K562 (cell line): ENCODE results near the gene ZNHIT6. TPM values are rescaled to one million over a fixed set of nuclear protein-coding genes. Genes with fewer than 3 reads are reported as not detected.

ENCODE experiments used
- ATAC-seq: fragments of 200-7000 bp; cut with Tn5 transposase; 3 replicates; pipeline ENCODE4 v1.9.1; 2020; ENCODE audit warnings: moderate library complexity
- BruUV-seq: library from RNA; stranded (reverse); fragments of 400-500 nt; replicated peaks from 2 replicates; lab custom pipeline; 2021; lab: Mats Ljungman, UMichigan
- CTCF ChIA-PET: fragments of 300-600 bp; formaldehyde crosslinking; extraction: SDS; loops from one replicate; lab custom pipeline; 2021; ENCODE audit warnings: low intra/inter-chr PET ratio; lab: Yijun Ruan, JAX
- POLR2A ChIA-PET: fragments of 300-600, 350-650 bp; sonication (Branson Sonifier 250); formaldehyde crosslinking; extraction: SDS; loops from one replicate; lab custom pipeline; 2021; ENCODE audit warnings: antibody characterized with exemption, inconsistent platforms; lab: Yijun Ruan, JAX
- DNase-seq, 4 experiments: peaks; one replicate each; pipeline versions ENCODE4 v3.0.0 to v3.0.0-alpha.2; 2011 to 2018; ENCODE audit warnings: low spot score in 3 of 4, mixed read lengths in 3 of 4; ENCODE audit errors: extremely low read depth in 1 of 4
- FAIRE-seq: peaks from 2 replicates; lab custom pipeline; 2011; peaks lifted over from hg19 to GRCh38; lab: Jason Lieb, UNC
- H2AFZ ChIP-seq: 2 replicates; pipeline ENCODE4 v1.6.0; 2011; ENCODE audit warnings: low read depth, low read length, control low read depth, inconsistent platforms
- H3K27ac ChIP-seq: fragments of 200-600 bp; 3 replicates; pipeline ENCODE4 v1.8.0; 2011; ENCODE audit warnings: low read depth, mild to moderate bottlenecking, control low read depth, inconsistent platforms, low read length, moderate library complexity, mixed read lengths; ENCODE audit errors: extremely low read depth
- H3K27me3 ChIP-seq, 2 experiments: fragments of 300-600 bp in 1 of 2; 2 replicates in 1 of 2; 3 replicates in 1 of 2; pipeline versions ENCODE4 v1.6.0 to v1.8.0; 2011; ENCODE audit warnings: inconsistent platforms in 2 of 2, low read length in 2 of 2, mild to moderate bottlenecking in 1 of 2, mixed read lengths in 1 of 2, moderate library complexity in 1 of 2; ENCODE audit not compliant: control insufficient read depth in 2 of 2, insufficient read depth in 2 of 2
- H3K36me3 ChIP-seq: fragments of 300-600 bp; 3 replicates; pipeline ENCODE4 v1.8.0; 2011; ENCODE audit warnings: mild to moderate bottlenecking, low read length, inconsistent platforms; ENCODE audit not compliant: control insufficient read depth, insufficient read depth
- H3K4me1 ChIP-seq, 2 experiments: fragments of 200-600 bp in 1 of 2; replicated peaks in 1 of 2; 2 replicates in 1 of 2; 3 replicates in 1 of 2; pipeline versions ENCODE4 v1.5.1 to v1.8.0; 2011; ENCODE audit warnings: inconsistent platforms in 2 of 2, low read length in 2 of 2, mild to moderate bottlenecking in 1 of 2, mixed read lengths in 1 of 2, moderate library complexity in 1 of 2; ENCODE audit not compliant: control insufficient read depth in 2 of 2, insufficient read depth in 2 of 2
- H3K4me2 ChIP-seq: 2 replicates; pipeline ENCODE4 v1.6.1; 2011; ENCODE audit warnings: low read length, control low read depth, inconsistent platforms, mixed read lengths; ENCODE audit not compliant: insufficient read depth
- H3K4me3 ChIP-seq: fragments of 200-600 bp; sonication (generic), shearing (Covaris generic); 2 replicates; pipeline ENCODE4 v1.5.1; 2016; ENCODE audit warnings: control low read depth, inconsistent platforms
- H3K79me2 ChIP-seq: fragments of 200-600 bp; 3 replicates; pipeline ENCODE4 v1.8.0; 2011; ENCODE audit warnings: low read length, inconsistent platforms; ENCODE audit not compliant: control insufficient read depth, insufficient read depth
- H3K9ac ChIP-seq, 2 experiments: 2 replicates each; pipeline versions ENCODE4 v1.6.0 to v1.6.1; 2011; ENCODE audit warnings: low read depth in 2 of 2, low read length in 2 of 2, control low read depth in 1 of 2, inconsistent platforms in 1 of 2, mild to moderate bottlenecking in 1 of 2, mixed read lengths in 1 of 2; ENCODE audit not compliant: insufficient read depth in 1 of 2
- H3K9me1 ChIP-seq: one replicate; pipeline ENCODE4 v1.6.0; 2011; ENCODE audit warnings: inconsistent platforms, mild to moderate bottlenecking, low read length, moderate library complexity; ENCODE audit not compliant: control insufficient read depth, insufficient read depth
- H3K9me3 ChIP-seq: replicated peaks from 2 replicates; pipeline ENCODE4 v1.5.1; 2011; ENCODE audit warnings: low read depth, low read length, inconsistent platforms; ENCODE audit not compliant: control insufficient read depth, insufficient read depth
- H4K20me1 ChIP-seq: replicated peaks from 2 replicates; pipeline ENCODE4 v1.6.1; 2011; ENCODE audit warnings: low read length, inconsistent platforms, mixed read lengths; ENCODE audit not compliant: control insufficient read depth, insufficient read depth
- CBFB ChIP-seq: sonication (generic); formaldehyde crosslinking; IDR thresholded peaks from 2 replicates; pipeline ENCODE4 v1.4.0; 2020; ENCODE audit warnings: mild to moderate bottlenecking, missing genetic modification reagents
- CHAMP1 ChIP-seq: fragments of 450-650 bp; IDR thresholded peaks from 2 replicates; pipeline ENCODE4 v1.6.1; 2016; ENCODE audit warnings: mild to moderate bottlenecking
- DDX20 ChIP-seq: fragments of 450-650 bp; IDR thresholded peaks from 2 replicates; pipeline ENCODE4 v1.6.1; 2016; ENCODE audit warnings: missing genetic modification characterization, low read depth, mild to moderate bottlenecking, missing compliant biosample characterization, moderate library complexity
- GMEB1 ChIP-seq: fragments of 250-450 bp; sonication (Bioruptor Pico); IDR thresholded peaks from 2 replicates; pipeline ENCODE4 v1.4.0; 2020; ENCODE audit warnings: mild to moderate bottlenecking
- PRDM10 ChIP-seq: fragments of 450-650 bp; IDR thresholded peaks from 2 replicates; pipeline ENCODE4 v1.6.1; 2018; ENCODE audit not compliant: partially characterized antibody
- SREBF1 ChIP-seq: fragments of 150-350 bp; IDR thresholded peaks from 2 replicates; pipeline ENCODE4 v1.6.1; 2014; ENCODE audit warnings: antibody characterized with exemption, low read depth, low read length, borderline replicate concordance
- ZBTB26 ChIP-seq: fragments of 450-650 bp; formaldehyde crosslinking; IDR thresholded peaks from 2 replicates; pipeline ENCODE4 v1.4.0; 2022; ENCODE audit warnings: missing genetic modification characterization
- ZNF175 ChIP-seq: fragments of 200-800 bp; sonication (Bioruptor generic); IDR thresholded peaks from 2 replicates; pipeline ENCODE4 v1.6.1; 2016; ENCODE audit warnings: low read depth, mild to moderate bottlenecking, missing genetic modification characterization, missing compliant biosample characterization
- ZNF584 ChIP-seq: fragments of 200-800 bp; sonication (Bioruptor generic); IDR thresholded peaks from 2 replicates; pipeline ENCODE4 v1.6.1; 2016; ENCODE audit warnings: low read depth, mild to moderate bottlenecking, missing genetic modification characterization, missing compliant biosample characterization
- WGBS: fragments of 100-300 bp; shearing (Covaris generic); methylation state at CpG from one replicate; pipeline ENCODE4 v1.1.6; 2016; ENCODE audit warnings: low coverage, mixed read lengths; ENCODE audit not compliant: insufficient coverage; ENCODE audit errors: missing lambda C conversion rate; 5-methylcytosine and 5-hydroxymethylcytosine counted together
- in situ Hi-C: fragments of 300-500 bp; cut with MboI; formaldehyde crosslinking; loops from 4 replicates; pipeline ENCODE4 v1.15.0; 2018; ENCODE audit warnings: inconsistent platforms, mixed read lengths
- intact Hi-C: fragments of 100-400 bp; cut with micrococcal nuclease; formaldehyde crosslinking; loops from 2 replicates; pipeline ENCODE4 v1.14.2; 2022
- polyA plus RNA-seq, 8 experiments: library from polyadenylated mRNA; depleted of rRNA in 4 of 8; stranded (reverse) in 5 of 8; unstranded in 3 of 8; fragments of >200 nt; fragmentation: Nextera tagmentation in 2 of 8; fragmentation: Illumina TruSeq in 1 of 8; extraction: Ambion mirVana in 2 of 8; extraction: Trizol in 1 of 8; gene quantifications; 2 replicates each; pipeline versions ENCODE4 v1.2.1 to v1.2.3, GENCODE V29; 2011 to 2014; ENCODE audit warnings: inconsistent platforms in 1 of 8, missing spikeins in 1 of 8
- total RNA-seq, 7 experiments: library from RNA; depleted of rRNA in 6 of 7; stranded (reverse); fragments of >200 nt in 6 of 7; fragmentation: Illumina TruSeq in 2 of 7; extraction: Trizol in 2 of 7; gene quantifications; 2 replicates each; pipeline versions ENCODE4 v1.2.1 to v1.2.3, GENCODE V29; 2011 to 2021; ENCODE audit warnings: low replicate concordance in 1 of 7

Gene ZNHIT6
- total and polyA plus RNA-seq, 9 of the 15 experiments (the other 6 are each of a cell fraction or from before 2014, with no cell fraction given) = 15.4 to 37.6 (median 21.7) TPM

GRCh38 chr1:85611425-85611824 lies 96.8 kb downstream of the ZNHIT6 start:
- Histone ChIP-seq H3K9me3 (no peaks in the 10 kb centered on the region), H3K4me2 (no peak overlapping the region), H3K79me2 (no peaks in the 10 kb centered on the region), H2AFZ (no peak overlapping the region), H3K36me3 (no peaks in the 10 kb centered on the region), H3K4me1 (peaks cover 0 to 5% of the 10 kb centered on the region in 2 experiments; a peak in 2 of 5 replicates), H3K27ac (no peak overlapping the region), H3K9me1 (no peaks in the 10 kb centered on the region), H3K4me3 (no peak overlapping the region), H3K27me3 (no peaks in the 10 kb centered on the region), H4K20me1 (no peaks in the 10 kb centered on the region), H3K9ac (no peak overlapping the region)
- TF ChIP-seq CHAMP1 (no peak), ZNF584 (CRISPR knock-in tag) (no peak), DDX20 (tag) (no peak), ZNF175 (no peak), GMEB1 (no peak), PRDM10 (no peak), ZBTB26 (CRISPR knock-in tag) (no peak), SREBF1 (no peak), CBFB (CRISPR knock-in tag) (no peak)
- intact Hi-C loops (no loop called here), in situ Hi-C loops (no loop called here)
- POLR2A ChIA-PET = no interaction called here
- no TSS peak for BruUV-seq
- no peak for ATAC-seq
- DNase-seq = no peak
- no peak for FAIRE-seq
- CTCF ChIA-PET = no interaction called here
- 23% methylated on average over 2 of the region's 2 CpGs for WGBS
